H1 (cell line): ENCODE results near the gene FAM151A. TPM values are rescaled to one million over a fixed set of nuclear protein-coding genes. Genes with fewer than 3 reads are reported as not detected.

Experiments used
- CTCF ChIA-PET: fragments of 300-600 bp; sonication (Branson Sonifier 250); formaldehyde crosslinking; loops from one replicate; lab custom pipeline; 2021; ENCODE audit not compliant: partially characterized antibody; lab: Charles Lee
- POLR2A ChIA-PET: fragments of 300-600 bp; sonication (Branson Sonifier 250); formaldehyde crosslinking; loops from one replicate; lab custom pipeline; 2021; ENCODE audit warnings: inconsistent platforms; ENCODE audit not compliant: partially characterized antibody; lab: Charles Lee
- DNase-seq, 2 experiments: peaks; one replicate each; pipeline versions ENCODE4 v3.0.0 to v3.0.0-alpha.2; 2010 to 2022; ENCODE audit warnings: low spot score in 2 of 2, low read depth in 1 of 2, mixed read lengths in 1 of 2
- FAIRE-seq: peaks from 2 replicates; lab custom pipeline; 2011; peaks lifted over from hg19 to GRCh38; lab: Jason Lieb, UNC
- H2AFZ ChIP-seq: 2 replicates; pipeline ENCODE4 v1.8.1; 2012; ENCODE audit warnings: low read length, inconsistent platforms
- H2AK5ac ChIP-seq: 2 replicates; pipeline ENCODE4 v1.6.1; 2013; ENCODE audit warnings: low read depth, low read length
- H2BK120ac ChIP-seq: replicated peaks from 2 replicates; pipeline ENCODE3; 2013; ENCODE audit warnings: low read depth, low read length, inconsistent platforms
- H2BK12ac ChIP-seq: 2 replicates; pipeline ENCODE4 v1.6.1; 2013; ENCODE audit warnings: low read depth, low read length
- H2BK15ac ChIP-seq: 2 replicates; pipeline ENCODE4 v1.6.1; 2013; ENCODE audit warnings: low read length
- H2BK20ac ChIP-seq: 2 replicates; pipeline ENCODE4 v1.6.1; 2013; ENCODE audit warnings: low read length
- H2BK5ac ChIP-seq: 2 replicates; pipeline ENCODE4 v1.6.1; 2013; ENCODE audit warnings: low read depth, low read length
- H3K14ac ChIP-seq: 2 replicates; pipeline ENCODE4 v1.6.1; 2013; ENCODE audit warnings: inconsistent platforms; ENCODE audit not compliant: insufficient read length
- H3K18ac ChIP-seq: 2 replicates; pipeline ENCODE4 v1.6.1; 2013; ENCODE audit warnings: low read length; ENCODE audit errors: extremely low read depth
- H3K23ac ChIP-seq: 2 replicates; pipeline ENCODE4 v1.6.1; 2013; ENCODE audit warnings: inconsistent platforms; ENCODE audit not compliant: insufficient read length
- H3K23me2 ChIP-seq: 2 replicates; pipeline ENCODE4 v1.6.1; 2013; ENCODE audit warnings: low read depth, low read length
- H3K27ac ChIP-seq: 2 replicates; pipeline ENCODE4 v1.6.1; 2011; ENCODE audit warnings: low read depth, low read length, inconsistent platforms
- H3K27me3 ChIP-seq, 4 experiments: replicated peaks in 1 of 4; 1 replicate in 1 of 4; 2 replicates in 3 of 4; pipeline versions ENCODE4 v1.6.1 to v1.8.1; 2011 to 2013; ENCODE audit warnings: low read length in 3 of 4, mild to moderate bottlenecking in 3 of 4, inconsistent platforms in 2 of 4, mixed read lengths in 2 of 4, moderate library complexity in 1 of 4; ENCODE audit not compliant: control insufficient read depth in 3 of 4, insufficient read depth in 3 of 4; ENCODE audit errors: extremely low read depth in 1 of 4
- H3K36me3 ChIP-seq, 4 experiments: 2 replicates each; pipeline versions ENCODE4 v1.6.1 to v1.8.1; 2011 to 2013; ENCODE audit warnings: mild to moderate bottlenecking in 4 of 4, low read length in 3 of 4, moderate library complexity in 2 of 4, control low read depth in 1 of 4, inconsistent platforms in 1 of 4; ENCODE audit not compliant: insufficient read depth in 4 of 4, control insufficient read depth in 2 of 4
- H3K4ac ChIP-seq: replicated peaks from 2 replicates; pipeline ENCODE3; 2013; ENCODE audit warnings: low read length, low read depth, mixed read lengths, inconsistent platforms; ENCODE audit not compliant: insufficient read length
- H3K4me1 ChIP-seq, 4 experiments: replicated peaks in 1 of 4; 1 replicate in 1 of 4; 2 replicates in 3 of 4; pipeline versions ENCODE4 v1.6.1 to v1.8.1; 2011 to 2013; ENCODE audit warnings: low read length in 3 of 4, inconsistent platforms in 2 of 4, mixed read lengths in 1 of 4; ENCODE audit not compliant: insufficient read depth in 4 of 4, control insufficient read depth in 3 of 4
- H3K4me2 ChIP-seq, 2 experiments: 2 replicates each; pipeline versions ENCODE4 v1.6.1 to v1.8.1; 2011 to 2013; ENCODE audit warnings: low read depth in 2 of 2, low read length in 2 of 2, control low read depth in 1 of 2, inconsistent platforms in 1 of 2, mild to moderate bottlenecking in 1 of 2; ENCODE audit not compliant: insufficient read depth in 1 of 2
- H3K4me3 ChIP-seq, 4 experiments: fragments of 200-600, 300-600 bp in 1 of 4; sonication (generic), shearing (Covaris generic), sonication (Bioruptor Twin) in 1 of 4; 2 replicates each; pipeline versions ENCODE4 v1.5.1 to v1.8.1; 2011 to 2016; ENCODE audit warnings: low read length in 4 of 4, low read depth in 3 of 4, control low read depth in 2 of 4, inconsistent platforms in 2 of 4, mild to moderate bottlenecking in 2 of 4, mixed read lengths in 1 of 4, moderate library complexity in 1 of 4; ENCODE audit not compliant: insufficient read depth in 2 of 4; ENCODE audit errors: extremely low read depth in 1 of 4
- H3K56ac ChIP-seq: replicated peaks from 2 replicates; pipeline ENCODE3; 2013; ENCODE audit warnings: low read depth, mild to moderate bottlenecking, mixed read lengths, low read length, inconsistent platforms; ENCODE audit not compliant: insufficient read length
- H3K79me1 ChIP-seq: 2 replicates; pipeline ENCODE4 v1.6.1; 2013; ENCODE audit warnings: low read depth, low read length, control low read depth
- H3K79me2 ChIP-seq, 2 experiments: 2 replicates each; pipeline versions ENCODE4 v1.6.1 to v1.8.1; 2012 to 2013; ENCODE audit warnings: low read length in 2 of 2, mild to moderate bottlenecking in 2 of 2, inconsistent platforms in 1 of 2; ENCODE audit not compliant: insufficient read depth in 2 of 2, control insufficient read depth in 1 of 2
- H3K9ac ChIP-seq, 4 experiments: replicated peaks in 1 of 4; 1 replicate in 1 of 4; 2 replicates in 3 of 4; pipeline versions ENCODE4 v1.6.1 to v1.8.1; 2011 to 2013; ENCODE audit warnings: low read depth in 3 of 4, low read length in 3 of 4, control low read depth in 2 of 4, mild to moderate bottlenecking in 2 of 4, moderate library complexity in 2 of 4, inconsistent platforms in 1 of 4; ENCODE audit errors: extremely low read depth in 1 of 4
- H3K9me3 ChIP-seq, 2 experiments: 2 replicates each; pipeline versions ENCODE4 v1.6.1 to v1.8.1; 2012 to 2013; ENCODE audit warnings: mild to moderate bottlenecking in 2 of 2, moderate library complexity in 2 of 2, control low read depth in 1 of 2, inconsistent platforms in 1 of 2, low read depth in 1 of 2, low read length in 1 of 2, mixed read lengths in 1 of 2; ENCODE audit not compliant: insufficient read depth in 2 of 2
- H4K20me1 ChIP-seq, 2 experiments: replicated peaks in 1 of 2; 2 replicates each; pipeline versions ENCODE3 to v1.8.1; 2011 to 2013; ENCODE audit warnings: inconsistent platforms in 2 of 2, low read length in 2 of 2, mild to moderate bottlenecking in 1 of 2; ENCODE audit not compliant: insufficient read depth in 2 of 2, control insufficient read depth in 1 of 2
- H4K5ac ChIP-seq: 2 replicates; pipeline ENCODE4 v1.6.1; 2013; ENCODE audit warnings: low read length, low read depth, mixed read lengths, inconsistent platforms; ENCODE audit not compliant: insufficient read length
- H4K8ac ChIP-seq: 2 replicates; pipeline ENCODE4 v1.8.0; 2013; ENCODE audit warnings: mild to moderate bottlenecking, moderate library complexity, low read length, inconsistent platforms; ENCODE audit not compliant: insufficient read depth; ENCODE audit errors: extremely low read depth
- H4K91ac ChIP-seq: replicated peaks from 2 replicates; pipeline ENCODE3; 2013; ENCODE audit warnings: low read length, mixed read lengths, inconsistent platforms; ENCODE audit not compliant: insufficient read length
- RBBP5 ChIP-seq: IDR thresholded peaks from 2 replicates; pipeline ENCODE4 v1.7.1; 2012; ENCODE audit warnings: low read depth, mild to moderate bottlenecking, inconsistent platforms, low read length, moderate library complexity, borderline replicate concordance
- SP1 ChIP-seq: IDR thresholded peaks from 2 replicates; pipeline ENCODE4 v1.6.1; 2011; ENCODE audit warnings: low read depth, low read length
- TEAD4 ChIP-seq: IDR thresholded peaks from 2 replicates; pipeline ENCODE4 v1.6.1; 2012; ENCODE audit warnings: low read depth, low read length, inconsistent platforms, mixed read lengths
- WGBS, 2 experiments: shearing (Covaris generic) in 1 of 2; methylation state at CpG; one replicate each; pipeline versions ENCODE4 v1.1.6 to v1.1.7; 2013 to 2015; ENCODE audit warnings: low lambda C conversion rate in 2 of 2, mixed read lengths in 2 of 2, inconsistent platforms in 1 of 2, low coverage in 1 of 2, missing lambda C conversion rate in 1 of 2; ENCODE audit not compliant: insufficient replicate concordance in 2 of 2, insufficient coverage in 1 of 2, insufficient read length in 1 of 2; ENCODE audit errors: extremely low coverage in 1 of 2, missing lambda C conversion rate in 1 of 2; 5-methylcytosine and 5-hydroxymethylcytosine counted together
- polyA plus RNA-seq, 7 experiments: library from polyadenylated mRNA; depleted of rRNA in 3 of 7; stranded (reverse) in 5 of 7; unstranded in 2 of 7; fragments of >200 nt in 5 of 7; fragments of 200-250 nt in 2 of 7; gene quantifications; 1 replicate in 5 of 7; 2 replicates in 1 of 7; 4 replicates in 1 of 7; pipeline versions ENCODE4 v1.2.1 to v1.2.3, GENCODE V29; 2011 to 2013; ENCODE audit warnings: missing spikeins in 2 of 7, mixed read lengths in 2 of 7
- total RNA-seq: library from RNA; stranded (reverse); fragmentation: NEBNext Ultra II Directional; extraction: Animal tissue kit (Norgen Biotek cat#: 25700); gene quantifications from 2 replicates; pipeline ENCODE4 v1.2.1, GENCODE V29; 2021

FAM151A gene
- total and polyA plus RNA-seq, 2 of the 8 experiments (the other 6 are each of a cell fraction or from before 2014, with no cell fraction given): not detected

- DNase-seq: no peak
Observed at GRCh38 chr1:54610601-54611580, 12.4 kb downstream of the FAM151A start.

More at GRCh38 chr1:54610601-54611580, 12.4 kb downstream of the FAM151A start:
- Histone ChIP-seq H4K8ac (peak overlapping the region; percentile 86), H4K20me1 (peaks cover 0 to 2% of the 10 kb centered on the region in 2 experiments), H2BK120ac (no peak overlapping the region), H3K36me3 (no peaks in the 10 kb centered on the region), H3K18ac (peak overlapping the region; percentile 66; the same call in 1 of the 2 replicates), H3K79me2 (no peaks in the 10 kb centered on the region), H3K23ac (no peak overlapping the region), H3K27ac (peak overlapping the region; percentile 77), H3K56ac (no peak overlapping the region), H2AK5ac (peak overlapping the region; percentile 83; the same call in 1 of the 2 replicates), H3K4me1 (peaks cover 5 to 18% (median 11%) of the 10 kb centered on the region in 4 experiments), H3K4me3 (no peak overlapping the region), H4K91ac (peak overlapping the region; percentile 46), H2BK5ac (peak overlapping the region; percentile 26; the same call in 1 of the 2 replicates), H2BK15ac (no peak overlapping the region), H3K4me2 (peak overlapping the region in 1 of 2 experiments; percentile 0; a peak in 1 of 4 replicates), H3K4ac (peak overlapping the region; percentile 66), H4K5ac (peak overlapping the region; percentile 29), H3K9me3 (no peaks in the 10 kb centered on the region), H3K23me2 (0 out of 2 replicates have a peak, but pooled peaks cover 3% of the 10 kb centered on the region), H2AFZ (no peak overlapping the region), H3K79me1 (no peaks in the 10 kb centered on the region), H2BK12ac (peak overlapping the region; percentile 93), H2BK20ac (0 out of 2 replicates have a peak overlapping the region, but pooled peaks have one; percentile 93), H3K9ac (peak overlapping the region in 1 of 4 experiments; percentile 53; a peak in 2 of 7 replicates), H3K27me3 (no peaks in the 10 kb centered on the region), H3K14ac (no peak overlapping the region)
- FAIRE-seq: no peak
- ChIA-PET CTCF (interaction anchor here (0.9 to 1.8 kb wide), 6 partner anchors 24 to 486 kb away, joined by 3 to 6 read pairs (median 4); partner anchors contain the start of gene ACOT11), POLR2A (interaction anchor here (0.6 to 1.7 kb wide), 4 partner anchors 9 to 411 kb away, joined by 3 to 5 read pairs (median 4); partner anchors contain the start of gene MRPL37)
- TF ChIP-seq SP1 (peak; percentile 37; the same call in 1 of the 2 replicates), TEAD4 (peak; percentile 50; the same call in 1 of the 2 replicates), RBBP5 (no peak)
- 89% methylated on average over 18 of the region's 18 CpGs; no CpG with 5 or more reads in 1 of the 2 experiments for WGBS, 2 experiments
